SK-N-SH (cell line): ENCODE data around the gene PARP14. TPM values are rescaled to one million over a fixed set of nuclear protein-coding genes. Genes with fewer than 3 reads are reported as not detected.

Experiments used
- CTCF ChIA-PET: fragments of 300-600, 350-600 bp; formaldehyde crosslinking; extraction: SDS; loops from one replicate; lab custom pipeline; 2021; lab: Yijun Ruan, JAX
- POLR2A ChIA-PET: fragments of 350-600 bp; sonication (Branson Sonifier 250); formaldehyde crosslinking; extraction: SDS; loops from one replicate; lab custom pipeline; 2020; ENCODE audit warnings: antibody characterized with exemption, inconsistent platforms; lab: Yijun Ruan, JAX
- DNase-seq: peaks from one replicate; pipeline ENCODE4 v3.0.0; 2012
- H2AFZ ChIP-seq: fragments of 200-600 bp; sonication (generic); 2 replicates; pipeline ENCODE4 v1.8.1; 2016; ENCODE audit warnings: antibody characterized with exemption, mild to moderate bottlenecking, low read depth
- H3F3A ChIP-seq: fragments of 200-600 bp; sonication (generic); replicated peaks from 2 replicates; pipeline ENCODE3; 2016; ENCODE audit warnings: antibody characterized with exemption, mild to moderate bottlenecking; ENCODE audit not compliant: insufficient read depth
- H3K27ac ChIP-seq, 2 experiments: fragments of 200-500 bp in 1 of 2; fragments of 200-600 bp in 1 of 2; sonication (Bioruptor generic) in 1 of 2; sonication (generic), shearing (Covaris generic) in 1 of 2; 2 replicates each; pipeline versions ENCODE4 v1.5.1 to v1.6.1; 2014 to 2016; ENCODE audit warnings: low read depth in 2 of 2, inconsistent platforms in 1 of 2, low read length in 1 of 2, mild to moderate bottlenecking in 1 of 2, mixed read lengths in 1 of 2
- H3K27me3 ChIP-seq: fragments of 200-600 bp; sonication (generic), shearing (Covaris generic); 2 replicates; pipeline ENCODE4 v1.6.1; 2016; ENCODE audit warnings: mixed run types; ENCODE audit not compliant: insufficient read depth
- H3K36me3 ChIP-seq, 2 experiments: fragments of 200-500 bp in 1 of 2; fragments of 200-600 bp in 1 of 2; sonication (Bioruptor generic) in 1 of 2; sonication (generic) in 1 of 2; replicated peaks in 1 of 2; 2 replicates each; pipeline versions ENCODE3 to v1.5.1; 2014 to 2016; ENCODE audit warnings: low read length in 1 of 2, mild to moderate bottlenecking in 1 of 2; ENCODE audit not compliant: insufficient read depth in 2 of 2, control insufficient read depth in 1 of 2
- H3K4me1 ChIP-seq, 2 experiments: fragments of 200-500 bp in 1 of 2; fragments of 200-600 bp in 1 of 2; sonication (Bioruptor generic) in 1 of 2; sonication (generic), shearing (Covaris generic) in 1 of 2; 2 replicates each; pipeline versions ENCODE4 v1.5.1 to v1.6.1; 2014 to 2016; ENCODE audit warnings: low read depth in 1 of 2, low read length in 1 of 2, mixed run types in 1 of 2; ENCODE audit not compliant: insufficient read depth in 2 of 2, control insufficient read depth in 1 of 2
- H3K4me2 ChIP-seq: fragments of 200-600 bp; sonication (generic), shearing (Covaris generic); 2 replicates; pipeline ENCODE4 v1.6.1; 2017; ENCODE audit warnings: mixed run types
- H3K4me3 ChIP-seq, 2 experiments: fragments of 200-500 bp in 1 of 2; fragments of 200-600 bp in 1 of 2; sonication (Bioruptor generic) in 1 of 2; sonication (generic), shearing (Covaris generic) in 1 of 2; 2 replicates each; pipeline versions ENCODE4 v1.5.1 to v1.8.1; 2014 to 2016; ENCODE audit warnings: low read depth in 2 of 2, inconsistent platforms in 1 of 2, low read length in 1 of 2, mild to moderate bottlenecking in 1 of 2, mixed read lengths in 1 of 2, moderate library complexity in 1 of 2
- H3K79me2 ChIP-seq: fragments of 200-600 bp; sonication (generic); 2 replicates; pipeline ENCODE4 v1.8.1; 2017; ENCODE audit warnings: mild to moderate bottlenecking; ENCODE audit not compliant: insufficient read depth
- H3K9ac ChIP-seq: fragments of 200-600 bp; sonication (generic); 2 replicates; pipeline ENCODE4 v1.6.1; 2017; ENCODE audit warnings: mixed run types
- H3K9me2 ChIP-seq: fragments of 200-600 bp; sonication (generic); 2 replicates; pipeline ENCODE4 v1.6.1; 2017; ENCODE audit warnings: mixed run types
- H3K9me3 ChIP-seq: fragments of 200-600 bp; sonication (generic); 2 replicates; pipeline ENCODE4 v1.6.1; 2017; ENCODE audit warnings: mixed run types, mild to moderate bottlenecking, moderate library complexity
- H4K20me1 ChIP-seq: fragments of 200-600 bp; sonication (generic); 2 replicates; pipeline ENCODE4 v1.6.1; 2017; ENCODE audit warnings: mild to moderate bottlenecking, mixed run types; ENCODE audit not compliant: insufficient read depth
- CHD2 ChIP-seq: fragments of 150-350 bp; IDR thresholded peaks from 2 replicates; pipeline ENCODE4 v1.6.1; 2018; ENCODE audit warnings: low read length; ENCODE audit not compliant: partially characterized antibody
- CTCF ChIP-seq: fragments of 200-600 bp; sonication (generic); IDR thresholded peaks from 2 replicates; pipeline ENCODE4 v1.6.1; 2017; ENCODE audit warnings: antibody characterized with exemption, mild to moderate bottlenecking, moderate library complexity
- EZH2phosphoT487 ChIP-seq: fragments of 200-600 bp; sonication (generic); IDR thresholded peaks from 2 replicates; pipeline ENCODE4 v1.6.1; 2017; ENCODE audit warnings: low read depth, mixed run types, mild to moderate bottlenecking, antibody characterized with exemption, moderate library complexity, borderline replicate concordance
- FOXJ3 ChIP-seq: sonication (generic); formaldehyde crosslinking; IDR thresholded peaks from 2 replicates; pipeline ENCODE4 v1.5.1; 2020; ENCODE audit warnings: mild to moderate bottlenecking, missing genetic modification reagents
- FOXM1 ChIP-seq: IDR thresholded peaks from 2 replicates; pipeline ENCODE4 v1.4.0; 2012; ENCODE audit warnings: low read depth, mild to moderate bottlenecking
- GABPA ChIP-seq: IDR thresholded peaks from 2 replicates; pipeline ENCODE4 v1.4.0; 2012; ENCODE audit warnings: low read depth, mild to moderate bottlenecking
- MXI1 ChIP-seq: IDR thresholded peaks from 2 replicates; pipeline ENCODE4 v1.6.1; 2012; ENCODE audit warnings: mild to moderate bottlenecking, low read depth, low read length, improper control_type of control experiment
- NFIC ChIP-seq: IDR thresholded peaks from 2 replicates; pipeline ENCODE4 v1.4.0; 2012; ENCODE audit warnings: borderline replicate concordance
- NRF1 ChIP-seq: IDR thresholded peaks from 2 replicates; pipeline ENCODE4 v1.6.1; 2012; ENCODE audit warnings: low read depth, mild to moderate bottlenecking, low read length
- POLR2AphosphoS5 ChIP-seq: IDR thresholded peaks from 2 replicates; pipeline ENCODE4 v1.6.1; 2012; ENCODE audit warnings: low read depth, low read length
- RAD21 ChIP-seq: IDR thresholded peaks from 2 replicates; pipeline ENCODE4 v1.6.1; 2012; ENCODE audit warnings: mild to moderate bottlenecking, low read length
- RCOR1 ChIP-seq: fragments of 150-350 bp; IDR thresholded peaks from 2 replicates; pipeline ENCODE4 v1.6.1; 2017; ENCODE audit warnings: antibody characterized with exemption, low read length
- RXRA ChIP-seq: IDR thresholded peaks from 2 replicates; pipeline ENCODE4 v1.4.0; 2012; ENCODE audit warnings: low read depth, mild to moderate bottlenecking, borderline replicate concordance
- SIN3A ChIP-seq: IDR thresholded peaks from 2 replicates; pipeline ENCODE4 v1.6.1; 2012; ENCODE audit warnings: low read depth, mild to moderate bottlenecking, low read length, moderate library complexity, borderline replicate concordance
- SMC3 ChIP-seq: IDR thresholded peaks from 2 replicates; pipeline ENCODE4 v1.6.1; 2012; ENCODE audit warnings: low read depth, low read length, improper control_type of control experiment
- USF2 ChIP-seq: fragments of 150-350 bp; IDR thresholded peaks from 2 replicates; pipeline ENCODE4 v1.6.1; 2017; ENCODE audit warnings: antibody characterized with exemption, low read length, low read depth, borderline replicate concordance
- WGBS: methylation state at CpG from one replicate; pipeline ENCODE4 v1.1.6; 2017; ENCODE audit warnings: low lambda C conversion rate; 5-methylcytosine and 5-hydroxymethylcytosine counted together
- polyA plus RNA-seq, 3 experiments: library from polyadenylated mRNA; depleted of rRNA; stranded (reverse); fragments of >200 nt; gene quantifications; 2 replicates each; pipeline ENCODE4 v1.2.3, GENCODE V29; 2012
- TF ChIP-seq, protein P1 (sequence below): IDR thresholded peaks from 2 replicates; pipeline ENCODE4 v1.4.0; 2012; ENCODE audit warnings: low read depth, borderline replicate concordance

PARP14 gene
- polyA plus RNA-seq, 1 of the 3 experiments (the other 2 are of a cell fraction) = 9.2 TPM

- no peak overlapping the region for H3K9ac ChIP-seq
- no peaks in the 10 kb centered on the region for H3K79me2 ChIP-seq
- CTCF ChIA-PET = interaction anchor here (0.7 kb wide), 1 partner anchor 18 kb away, joined by 4 read pairs; no protein-coding TSS in a partner anchor
- no peaks in the 10 kb centered on the region for H3K4me1 ChIP-seq
- no peaks in the 10 kb centered on the region for H3F3A ChIP-seq
- peaks cover 45 to 51% of the 10 kb centered on the region in 2 experiments for H3K36me3 ChIP-seq
- no peaks in the 10 kb centered on the region for H3K27me3 ChIP-seq
- no peak overlapping the region for H3K4me3 ChIP-seq
- no peak overlapping the region for H3K27ac ChIP-seq
- no peak for DNase-seq
- 100% methylated on average over 3 of the region's 3 CpGs for WGBS
- no peak overlapping the region for H3K4me2 ChIP-seq
- H3K9me3 ChIP-seq = no peaks in the 10 kb centered on the region
- no peak overlapping the region for H2AFZ ChIP-seq
- no peaks in the 10 kb centered on the region for H4K20me1 ChIP-seq
- no peak for TF ChIP-seq CHD2
- no peak for TF ChIP-seq MXI1
- no peak for TF ChIP-seq SIN3A
- TF ChIP-seq FOXM1 = no peak
- no peak for TF ChIP-seq CTCF
- no peak for TF ChIP-seq RAD21
- TF ChIP-seq POLR2AphosphoS5 = no peak
- TF ChIP-seq GABPA = no peak
- TF ChIP-seq NFIC = no peak
- TF ChIP-seq, protein P1, sequence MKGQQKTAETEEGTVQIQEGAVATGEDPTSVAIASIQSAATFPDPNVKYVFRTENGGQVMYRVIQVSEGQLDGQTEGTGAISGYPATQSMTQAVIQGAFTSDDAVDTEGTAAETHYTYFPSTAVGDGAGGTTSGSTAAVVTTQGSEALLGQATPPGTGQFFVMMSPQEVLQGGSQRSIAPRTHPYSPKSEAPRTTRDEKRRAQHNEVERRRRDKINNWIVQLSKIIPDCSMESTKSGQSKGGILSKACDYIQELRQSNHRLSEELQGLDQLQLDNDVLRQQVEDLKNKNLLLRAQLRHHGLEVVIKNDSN = no peak
- no peak for TF ChIP-seq FOXJ3
- no peak for TF ChIP-seq USF2
- POLR2A ChIA-PET = no interaction called here
- H3K9me2 ChIP-seq = no peaks in the 10 kb centered on the region
Observed at GRCh38 chr3:122714273-122714672, 33.6 kb downstream of the PARP14 start.

- Histone ChIP-seq H3K9ac (no peak overlapping the region), H3K4me3 (no peak overlapping the region), H3K4me2 (no peak overlapping the region), H3K9me2 (no peaks in the 10 kb centered on the region), H2AFZ (no peak overlapping the region), H3K9me3 (no peaks in the 10 kb centered on the region), H3K36me3 (peaks cover 41 to 55% of the 10 kb centered on the region in 2 experiments), H3K4me1 (no peaks in the 10 kb centered on the region), H3F3A (no peaks in the 10 kb centered on the region), H3K27ac (no peak overlapping the region), H3K79me2 (no peaks in the 10 kb centered on the region), H3K27me3 (no peaks in the 10 kb centered on the region), H4K20me1 (no peaks in the 10 kb centered on the region)
- ChIA-PET CTCF (no interaction called here), POLR2A (no interaction called here)
- TF ChIP-seq SMC3 (no peak), RXRA (no peak), MXI1 (no peak), RCOR1 (no peak), NRF1 (no peak), EZH2phosphoT487 (no peak)
- TF ChIP-seq, protein P1 = no peak
- no peak for DNase-seq
- WGBS = 77% methylated on average over 4 of the region's 4 CpGs
Observed at GRCh38 chr3:122716667-122717066, 36.0 kb downstream of the PARP14 start.
